KMS-11 (cell line): Measurements from ENCODE around the gene KIF7.

Experiments
- H2AFZ ChIP-seq: fragments of 200-600 bp; sonication (generic); 2 replicates; pipeline ENCODE4 v1.6.1; 2016; ENCODE audit warnings: antibody characterized with exemption, mixed run types, low read depth
- H3K27ac ChIP-seq: fragments of 200-600 bp; sonication (generic); 2 replicates; pipeline ENCODE4 v1.6.1; 2016; ENCODE audit warnings: mild to moderate bottlenecking, mixed run types
- H3K27me3 ChIP-seq: fragments of 200-600 bp; sonication (generic); 2 replicates; pipeline ENCODE4 v1.6.1; 2017; ENCODE audit warnings: mild to moderate bottlenecking, low read depth, mixed run types, moderate library complexity; ENCODE audit not compliant: insufficient read depth
- H3K36me3 ChIP-seq: fragments of 200-600 bp; sonication (generic); 2 replicates; pipeline ENCODE4 v1.6.1; 2017; ENCODE audit warnings: mild to moderate bottlenecking, mixed run types; ENCODE audit not compliant: insufficient read depth
- H3K4me1 ChIP-seq: fragments of 200-600 bp; sonication (generic); 2 replicates; pipeline ENCODE4 v1.6.1; 2016; ENCODE audit warnings: mild to moderate bottlenecking, low read depth, mixed run types; ENCODE audit not compliant: poor library complexity, severe bottlenecking
- H3K4me2 ChIP-seq: fragments of 200-600 bp; sonication (generic); 2 replicates; pipeline ENCODE4 v1.7.0; 2016; ENCODE audit warnings: mild to moderate bottlenecking, mixed run types
- H3K4me3 ChIP-seq: fragments of 200-600 bp; sonication (generic); IDR thresholded peaks from 2 replicates; pipeline ENCODE4 v1.6.1; 2017; ENCODE audit warnings: low read depth, low read length, mixed read lengths; ENCODE audit not compliant: insufficient read depth
- H3K79me2 ChIP-seq: fragments of 200-600 bp; sonication (generic); 2 replicates; pipeline ENCODE4 v1.6.1; 2016; ENCODE audit warnings: low read depth, mixed run types; ENCODE audit not compliant: insufficient read depth
- H3K9ac ChIP-seq: fragments of 200-600 bp; sonication (generic); 2 replicates; pipeline ENCODE4 v1.6.1; 2016; ENCODE audit warnings: mild to moderate bottlenecking, mixed run types
- H4K20me1 ChIP-seq: fragments of 200-600 bp; sonication (generic); 2 replicates; pipeline ENCODE4 v1.6.1; 2016; ENCODE audit warnings: mild to moderate bottlenecking, mixed run types; ENCODE audit not compliant: insufficient read depth
- CTCF ChIP-seq: fragments of 200-600 bp; sonication (generic); conservative IDR thresholded peaks from 2 replicates; pipeline ENCODE4 v1.6.1; 2017; ENCODE audit warnings: low read depth, mild to moderate bottlenecking, antibody characterized with exemption, low read length, moderate library complexity, mixed read lengths

KIF7 gene

GRCh38 chr15:89627256-89627970, 27.9 kb downstream of the KIF7 start:
- no peaks in the 10 kb centered on the region for H4K20me1 ChIP-seq

GRCh38 chr15:89625716-89626115, 29.6 kb downstream of the KIF7 start:
- Histone ChIP-seq H3K27ac (no peak overlapping the region), H3K4me1 (no peaks in the 10 kb centered on the region), H3K79me2 (no peaks in the 10 kb centered on the region), H3K9ac (no peak overlapping the region), H4K20me1 (no peaks in the 10 kb centered on the region), H2AFZ (no peak overlapping the region), H3K27me3 (no peaks in the 10 kb centered on the region), H3K4me3 (no peak overlapping the region), H3K36me3 (peaks cover 14% of the 10 kb centered on the region), H3K4me2 (no peak overlapping the region)
- TF ChIP-seq CTCF = no peak

More at GRCh38 chr15:89627256-89627970, 27.9 kb downstream of the KIF7 start:
- no peak for TF ChIP-seq CTCF
- no peak overlapping the region for H3K9ac ChIP-seq
- H3K4me2 ChIP-seq = no peak overlapping the region
- no peaks in the 10 kb centered on the region for H3K27me3 ChIP-seq
- H3K4me1 ChIP-seq = no peaks in the 10 kb centered on the region
- H3K36me3 ChIP-seq = peaks cover 7% of the 10 kb centered on the region
- no peak overlapping the region for H3K27ac ChIP-seq
- no peak overlapping the region for H3K4me3 ChIP-seq
- H3K79me2 ChIP-seq = no peaks in the 10 kb centered on the region
- no peak overlapping the region for H2AFZ ChIP-seq

GRCh38 chr15:89623165-89623564, 32.1 kb downstream of the KIF7 start:
- no peaks in the 10 kb centered on the region for H4K20me1 ChIP-seq
- no peak overlapping the region for H3K4me2 ChIP-seq
- H3K4me3 ChIP-seq = no peak overlapping the region
- H3K27ac ChIP-seq = no peak overlapping the region
- no peaks in the 10 kb centered on the region for H3K79me2 ChIP-seq
- H3K36me3 ChIP-seq = peaks cover 28% of the 10 kb centered on the region
- no peak for TF ChIP-seq CTCF
- no peak overlapping the region for H3K9ac ChIP-seq
- H3K4me1 ChIP-seq = no peaks in the 10 kb centered on the region
- no peak overlapping the region for H2AFZ ChIP-seq
- H3K27me3 ChIP-seq = no peaks in the 10 kb centered on the region

GRCh38 chr15:89621547-89621946, 33.7 kb downstream of the KIF7 start:
- Histone ChIP-seq H2AFZ (no peak overlapping the region), H3K4me3 (no peak overlapping the region), H3K79me2 (no peaks in the 10 kb centered on the region), H3K36me3 (peaks cover 20% of the 10 kb centered on the region; the same call in 1 of the 2 replicates), H3K27me3 (no peaks in the 10 kb centered on the region), H3K4me2 (no peak overlapping the region), H4K20me1 (no peaks in the 10 kb centered on the region), H3K9ac (no peak overlapping the region), H3K4me1 (peaks cover under 1% of the 10 kb centered on the region), H3K27ac (no peak overlapping the region)
- no peak for TF ChIP-seq CTCF
